CD14-positive monocyte (primary cell): ENCODE measurements around the gene FKBP1A. TPM values are rescaled to one million over a fixed set of nuclear protein-coding genes. Genes with fewer than 3 reads are reported as not detected.

ENCODE experiments used
- DNase-seq, 3 donors: peaks; one replicate each; pipeline ENCODE4 v3.0.0-alpha.2; 2011 to 2022
- H2AFZ ChIP-seq: 2 replicates; pipeline ENCODE4 v1.6.0; 2012; ENCODE audit warnings: mild to moderate bottlenecking, low read depth, low read length, inconsistent platforms; ENCODE audit not compliant: insufficient read depth, poor library complexity, severe bottlenecking
- H3K27ac ChIP-seq, 2 donors: 1 replicate in 1 of 2; 2 replicates in 1 of 2; pipeline ENCODE4 v1.5.1; 2012 to 2013; ENCODE audit warnings: low read length in 2 of 2, control low read depth in 1 of 2, inconsistent platforms in 1 of 2, low read depth in 1 of 2, mild to moderate bottlenecking in 1 of 2
- H3K27me3 ChIP-seq, 2 donors: one replicate each; pipeline versions ENCODE4 v1.6.0 to v1.6.1; 2011 to 2013; ENCODE audit warnings: low read length in 2 of 2; ENCODE audit not compliant: control insufficient read depth in 2 of 2, insufficient read depth in 2 of 2
- H3K36me3 ChIP-seq, 2 donors: replicated peaks in 1 of 2; 1 replicate in 1 of 2; 2 replicates in 1 of 2; pipeline versions ENCODE4 v1.5.1 to v1.6.1; 2012 to 2013; ENCODE audit warnings: low read length in 2 of 2, control low read depth in 1 of 2, inconsistent platforms in 1 of 2, mild to moderate bottlenecking in 1 of 2; ENCODE audit not compliant: insufficient read depth in 2 of 2, control insufficient read depth in 1 of 2
- H3K4me1 ChIP-seq, 2 donors: 1 replicate in 1 of 2; 2 replicates in 1 of 2; pipeline versions ENCODE4 v1.5.1 to v1.6.1; 2012 to 2013; ENCODE audit warnings: low read length in 2 of 2, control low read depth in 1 of 2, inconsistent platforms in 1 of 2, mild to moderate bottlenecking in 1 of 2, moderate library complexity in 1 of 2; ENCODE audit not compliant: insufficient read depth in 2 of 2, control insufficient read depth in 1 of 2
- H3K4me2 ChIP-seq: replicated peaks from 2 replicates; pipeline ENCODE3; 2012; ENCODE audit warnings: low read length, moderate library complexity, mild to moderate bottlenecking; ENCODE audit not compliant: poor library complexity, severe bottlenecking; ENCODE audit errors: extremely low read depth
- H3K4me3 ChIP-seq, 3 experiments: fragments of 200-600 bp in 1 of 3; sonication (generic) in 1 of 3; replicated peaks in 1 of 3; 1 replicate in 2 of 3; 2 replicates in 1 of 3; pipeline ENCODE4 v1.5.1; 2011 to 2013; ENCODE audit warnings: low read length in 3 of 3, mild to moderate bottlenecking in 3 of 3, control low read depth in 2 of 3, low read depth in 2 of 3, inconsistent platforms in 1 of 3, moderate library complexity in 1 of 3
- H3K79me2 ChIP-seq: 2 replicates; pipeline ENCODE4 v1.6.0; 2012; ENCODE audit warnings: mild to moderate bottlenecking, control low read depth, inconsistent platforms, low read length, moderate library complexity; ENCODE audit not compliant: insufficient read depth
- H3K9ac ChIP-seq: 2 replicates; pipeline ENCODE4 v1.6.0; 2017; ENCODE audit warnings: low read length, mild to moderate bottlenecking; ENCODE audit not compliant: insufficient read depth, poor library complexity, severe bottlenecking
- H3K9me3 ChIP-seq, 2 donors: replicated peaks in 1 of 2; 1 replicate in 1 of 2; 2 replicates in 1 of 2; pipeline versions ENCODE4 v1.5.1 to v1.6.1; 2012 to 2013; ENCODE audit warnings: low read length in 2 of 2, control low read depth in 1 of 2; ENCODE audit not compliant: control insufficient read depth in 1 of 2, insufficient read depth in 1 of 2
- H4K20me1 ChIP-seq: 2 replicates; pipeline ENCODE4 v1.6.0; 2012; ENCODE audit warnings: mild to moderate bottlenecking, low read length, control low read depth, moderate library complexity; ENCODE audit not compliant: insufficient read depth
- H3K27ac Mint-ChIP-seq, 7 donors: one replicate each; pipeline ENCODE4 v1.8.0; 2020; ENCODE audit warnings: mild to moderate bottlenecking in 7 of 7, mixed read lengths in 7 of 7, moderate library complexity in 6 of 7, inconsistent platforms in 2 of 7
- H3K27me3 Mint-ChIP-seq, 3 donors: one replicate each; pipeline ENCODE4 v1.8.0; 2021 to 2022; ENCODE audit warnings: low read depth in 3 of 3, mild to moderate bottlenecking in 3 of 3, mixed read lengths in 3 of 3, moderate library complexity in 3 of 3, inconsistent platforms in 1 of 3
- H3K36me3 Mint-ChIP-seq, 2 donors: one replicate each; pipeline ENCODE4 v1.8.0; 2020; ENCODE audit warnings: mixed read lengths in 2 of 2, inconsistent platforms in 1 of 2, mild to moderate bottlenecking in 1 of 2
- H3K4me1 Mint-ChIP-seq: one replicate; pipeline ENCODE4 v1.8.0; 2020; ENCODE audit warnings: mild to moderate bottlenecking, mixed read lengths
- H3K4me3 Mint-ChIP-seq, 2 donors: one replicate each; pipeline ENCODE4 v1.8.0; 2020; ENCODE audit warnings: mild to moderate bottlenecking in 2 of 2, mixed read lengths in 2 of 2, moderate library complexity in 1 of 2
- H3K9me3 Mint-ChIP-seq, 7 donors: one replicate each; pipeline ENCODE4 v1.8.0; 2020 to 2022; ENCODE audit warnings: mixed read lengths in 7 of 7, mild to moderate bottlenecking in 6 of 7, moderate library complexity in 6 of 7, inconsistent platforms in 2 of 7
- WGBS: methylation state at CpG from one replicate; pipeline ENCODE4 v1.1.5; 2013; ENCODE audit warnings: missing lambda C conversion rate; ENCODE audit not compliant: insufficient coverage; 5-methylcytosine and 5-hydroxymethylcytosine counted together
- intact Hi-C, 2 donors: fragments of 100-400 bp; cut with micrococcal nuclease; formaldehyde crosslinking; loops; one replicate each; pipeline versions ENCODE4 v1.15.0 to v1.15.1; 2023
- polyA plus RNA-seq, 3 donors: library from polyadenylated mRNA; depleted of rRNA in 1 of 3; unstranded in 2 of 3; stranded (reverse) in 1 of 3; fragments of 300-500 nt in 2 of 3; fragments of >200 nt in 1 of 3; fragmentation: Illumina TruSeq in 2 of 3; gene quantifications; 1 replicate in 2 of 3; 2 replicates in 1 of 3; pipeline ENCODE4 v1.2.3, GENCODE V29; 2012 to 2021
- TF ChIP-seq, protein P1 (sequence below): fragments of 200-600 bp; IDR thresholded peaks from one replicate; pipeline ENCODE4 v1.8.0; 2022; ENCODE audit warnings: antibody characterized with exemption, mild to moderate bottlenecking

Gene FKBP1A
- polyA plus RNA-seq, 3 donors, result 155 to 268 (median 194) TPM

DNA sequence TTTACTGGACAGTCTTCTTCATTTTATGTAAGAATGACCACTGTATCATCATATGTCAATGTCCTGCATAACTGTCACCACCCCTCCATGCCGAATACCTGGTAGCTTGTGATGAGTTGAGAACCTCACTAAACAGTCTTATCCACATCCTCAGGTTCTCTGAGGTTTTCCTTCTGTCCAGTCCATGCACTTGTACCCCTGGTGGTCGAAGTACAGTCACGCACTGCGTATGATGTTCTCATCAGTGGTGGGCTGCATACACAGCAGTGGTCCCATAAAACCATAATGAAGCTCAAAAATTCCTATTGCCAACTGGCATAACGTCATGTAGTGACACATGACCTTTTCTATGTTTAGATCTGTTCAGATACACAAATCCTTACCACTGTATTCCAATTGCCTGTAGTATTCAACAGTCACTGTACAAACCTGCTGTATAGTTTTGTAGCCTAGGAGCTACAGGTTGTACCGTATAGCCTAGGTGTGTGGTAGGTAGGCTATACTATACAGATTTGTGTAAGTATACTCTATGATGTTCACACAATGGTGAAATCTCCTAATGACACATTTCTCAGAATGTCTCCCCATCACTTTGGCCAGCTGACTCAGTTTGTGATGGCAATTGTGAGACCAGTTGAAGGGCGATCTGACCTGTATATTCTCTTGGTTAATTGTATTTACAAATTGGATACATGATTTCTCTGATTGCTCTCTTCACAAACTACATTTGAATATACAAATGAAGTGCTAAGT, 32.6 kb downstream of the FKBP1A start:
- DNase-seq, result no peak
- Histone ChIP-seq H3K27ac (no peak overlapping the region), H3K4me3 (no peak overlapping the region), H3K79me2 (no peaks in the 10 kb centered on the region), H3K4me2 (no peak overlapping the region), H3K9me3 (peaks cover 0 to 1% of the 10 kb centered on the region in 2 donors), H3K9ac (no peak overlapping the region), H2AFZ (no peak overlapping the region), H3K36me3 (peaks cover 14 to 79% of the 10 kb centered on the region in 2 donors), H4K20me1 (peaks cover 68% of the 10 kb centered on the region), H3K27me3 (no peaks in the 10 kb centered on the region), H3K4me1 (no peaks in the 10 kb centered on the region)
- Mint-ChIP-seq H3K27ac (no peak overlapping the region), H3K9me3 (peaks cover 0 to under 1% (median 0%) of the 10 kb centered on the region in 7 donors), H3K27me3 (peaks cover 0 to 1% (median 0%) of the 10 kb centered on the region in 3 donors), H3K36me3 (peaks cover 62 to 73% of the 10 kb centered on the region in 2 donors), H3K4me3 (no peak overlapping the region), H3K4me1 (peaks cover 17% of the 10 kb centered on the region)
- TF ChIP-seq, protein P1, sequence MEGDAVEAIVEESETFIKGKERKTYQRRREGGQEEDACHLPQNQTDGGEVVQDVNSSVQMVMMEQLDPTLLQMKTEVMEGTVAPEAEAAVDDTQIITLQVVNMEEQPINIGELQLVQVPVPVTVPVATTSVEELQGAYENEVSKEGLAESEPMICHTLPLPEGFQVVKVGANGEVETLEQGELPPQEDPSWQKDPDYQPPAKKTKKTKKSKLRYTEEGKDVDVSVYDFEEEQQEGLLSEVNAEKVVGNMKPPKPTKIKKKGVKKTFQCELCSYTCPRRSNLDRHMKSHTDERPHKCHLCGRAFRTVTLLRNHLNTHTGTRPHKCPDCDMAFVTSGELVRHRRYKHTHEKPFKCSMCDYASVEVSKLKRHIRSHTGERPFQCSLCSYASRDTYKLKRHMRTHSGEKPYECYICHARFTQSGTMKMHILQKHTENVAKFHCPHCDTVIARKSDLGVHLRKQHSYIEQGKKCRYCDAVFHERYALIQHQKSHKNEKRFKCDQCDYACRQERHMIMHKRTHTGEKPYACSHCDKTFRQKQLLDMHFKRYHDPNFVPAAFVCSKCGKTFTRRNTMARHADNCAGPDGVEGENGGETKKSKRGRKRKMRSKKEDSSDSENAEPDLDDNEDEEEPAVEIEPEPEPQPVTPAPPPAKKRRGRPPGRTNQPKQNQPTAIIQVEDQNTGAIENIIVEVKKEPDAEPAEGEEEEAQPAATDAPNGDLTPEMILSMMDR, result no peak
- intact Hi-C loops, result no loop called here
- 100% methylated on average over 2 of the region's 7 CpGs for WGBS

DNA sequence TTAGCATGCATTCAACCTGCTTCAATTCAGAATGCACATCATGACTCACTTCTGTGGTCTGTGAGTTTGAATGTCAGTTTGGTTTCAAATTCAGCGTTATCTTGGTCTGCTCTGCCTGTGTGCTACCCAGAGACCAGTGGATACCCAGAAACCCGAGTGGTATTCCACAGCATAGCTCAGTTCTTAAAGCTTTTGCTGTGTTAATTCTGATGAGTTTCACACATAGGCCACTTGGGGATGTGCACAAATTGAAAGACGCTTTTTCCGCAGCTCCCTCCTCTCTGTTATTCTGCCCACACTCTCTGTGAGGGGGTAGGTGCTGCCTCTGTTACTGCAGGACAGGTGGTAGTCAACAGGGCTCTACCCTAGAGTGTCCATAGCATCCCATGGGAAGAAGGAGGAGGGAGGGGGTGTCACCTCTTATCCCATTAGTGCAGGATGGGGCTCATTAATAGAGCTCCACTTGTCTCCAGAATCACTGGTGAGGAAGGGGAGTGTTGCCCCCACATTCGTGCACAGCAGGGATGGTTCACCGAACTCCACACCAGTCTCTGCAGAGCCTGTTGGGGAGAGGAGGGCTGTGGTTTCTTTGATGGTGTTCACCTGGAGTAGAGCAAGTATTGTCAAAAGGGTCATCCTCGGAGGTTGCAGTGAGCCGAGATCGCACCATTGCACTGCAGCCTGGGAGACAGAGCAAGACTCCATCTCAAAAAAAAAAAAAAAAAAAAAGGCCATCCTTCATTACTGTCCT, 34.8 kb downstream of the FKBP1A start:
- Mint-ChIP-seq H3K4me3 (no peak overlapping the region), H3K4me1 (peaks cover 2% of the 10 kb centered on the region), H3K36me3 (peaks cover 71 to 74% of the 10 kb centered on the region in 2 donors), H3K27ac (peak overlapping the region in 1 of 7 donors; percentile 13), H3K9me3 (peaks cover 2 to 13% (median 4%) of the 10 kb centered on the region in 7 donors), H3K27me3 (peaks cover 0 to 1% (median 0%) of the 10 kb centered on the region in 3 donors)
- 97% methylated on average over 3 of the region's 9 CpGs for WGBS
- H3K9me3 ChIP-seq, result peaks cover 0 to 15% of the 10 kb centered on the region in 2 donors
- H3K27ac ChIP-seq, result no peak overlapping the region
- TF ChIP-seq, protein P1, result no peak
- no peaks in the 10 kb centered on the region for H3K4me1 ChIP-seq
- no peak for DNase-seq
- no peak overlapping the region for H3K4me2 ChIP-seq
- H3K4me3 ChIP-seq, result no peak overlapping the region
- intact Hi-C loops, result no loop called here
- H2AFZ ChIP-seq, result no peak overlapping the region
- H3K9ac ChIP-seq, result no peak overlapping the region
- H3K79me2 ChIP-seq, result no peaks in the 10 kb centered on the region
- peaks cover 16 to 72% of the 10 kb centered on the region in 2 donors for H3K36me3 ChIP-seq
- peaks cover 47% of the 10 kb centered on the region for H4K20me1 ChIP-seq
- H3K27me3 ChIP-seq, result no peaks in the 10 kb centered on the region
